Esophagus muscularis mucosa (tissue), 4 donors: ENCODE measurements around the gene ADCY3. TPM values are rescaled to one million over a fixed set of nuclear protein-coding genes. Genes with fewer than 3 reads are reported as not detected.

ENCODE experiments used
- DNase-seq: peaks from one replicate; pipeline ENCODE4 v3.0.0-alpha.2; 2017; ENCODE audit errors: extremely low spot score
- H3K27ac ChIP-seq, 4 donors: fragments of 200-600 bp; sonication (generic); replicated peaks in 1 of 4; 1 replicate in 3 of 4; 2 replicates in 1 of 4; pipeline ENCODE4 v1.5.1; 2016 to 2019; ENCODE audit warnings: mild to moderate bottlenecking in 1 of 4
- H3K27me3 ChIP-seq, 4 donors: fragments of 200-600 bp; sonication (generic); one replicate each; pipeline versions ENCODE4 v1.5.1 to v1.6.0; 2016 to 2019
- H3K36me3 ChIP-seq, 4 donors: fragments of 200-600 bp; sonication (generic); one replicate each; pipeline ENCODE4 v1.5.1; 2016 to 2019
- H3K4me1 ChIP-seq, 4 donors: fragments of 200-600 bp; sonication (generic); one replicate each; pipeline ENCODE4 v1.5.1; 2016 to 2019
- H3K4me3 ChIP-seq, 4 donors: fragments of 200-600 bp; sonication (generic); 1 replicate in 2 of 4; 2 replicates in 2 of 4; pipeline ENCODE4 v1.5.1; 2016 to 2019; ENCODE audit warnings: mild to moderate bottlenecking in 4 of 4, moderate library complexity in 1 of 4
- H3K9me3 ChIP-seq, 4 donors: fragments of 200-600 bp; sonication (generic); 1 replicate in 3 of 4; 2 replicates in 1 of 4; pipeline ENCODE4 v1.5.1; 2016 to 2019
- EP300 ChIP-seq: sonication (generic); formaldehyde crosslinking; IDR thresholded peaks from one replicate; pipeline ENCODE4 v1.6.1; 2017; ENCODE audit warnings: antibody characterized with exemption
- POLR2A ChIP-seq: fragments of 450-650 bp; IDR thresholded peaks from one replicate; pipeline ENCODE4 v1.6.1; 2017; ENCODE audit warnings: antibody characterized with exemption, moderate library complexity, mild to moderate bottlenecking, low read depth
- POLR2AphosphoS5 ChIP-seq, 2 donors: sonication (generic); formaldehyde crosslinking; IDR thresholded peaks; one replicate each; pipeline ENCODE4 v1.6.1; 2017; ENCODE audit warnings: antibody characterized with exemption in 2 of 2
- WGBS: methylation state at CpG from one replicate; pipeline ENCODE4 v1.1.5; 2018; 5-methylcytosine and 5-hydroxymethylcytosine counted together
- intact Hi-C: fragments of 100-400 bp; cut with DNase I; formaldehyde crosslinking; loops from one replicate; pipeline ENCODE4 v1.15.1; 2023
- total RNA-seq, 4 donors: library from RNA; depleted of rRNA; stranded (reverse); fragments of >200 nt; gene quantifications; one replicate each; pipeline versions ENCODE4 v1.1.0 to v1.2.1, GENCODE V29; 2016
- TF ChIP-seq, protein P1 (sequence below), 3 experiments: fragments of 200-600 bp in 2 of 3; fragments of 450-650 bp in 1 of 3; sonication (generic) in 2 of 3; IDR thresholded peaks; one replicate each; pipeline ENCODE4 v1.5.1; 2017 to 2019; ENCODE audit warnings: antibody characterized with exemption in 3 of 3, mild to moderate bottlenecking in 2 of 3, moderate library complexity in 1 of 3

ADCY3 gene
- total RNA-seq, 4 donors from 2014 or later = 21.2 to 70.6 (median 53.8) TPM

DNA sequence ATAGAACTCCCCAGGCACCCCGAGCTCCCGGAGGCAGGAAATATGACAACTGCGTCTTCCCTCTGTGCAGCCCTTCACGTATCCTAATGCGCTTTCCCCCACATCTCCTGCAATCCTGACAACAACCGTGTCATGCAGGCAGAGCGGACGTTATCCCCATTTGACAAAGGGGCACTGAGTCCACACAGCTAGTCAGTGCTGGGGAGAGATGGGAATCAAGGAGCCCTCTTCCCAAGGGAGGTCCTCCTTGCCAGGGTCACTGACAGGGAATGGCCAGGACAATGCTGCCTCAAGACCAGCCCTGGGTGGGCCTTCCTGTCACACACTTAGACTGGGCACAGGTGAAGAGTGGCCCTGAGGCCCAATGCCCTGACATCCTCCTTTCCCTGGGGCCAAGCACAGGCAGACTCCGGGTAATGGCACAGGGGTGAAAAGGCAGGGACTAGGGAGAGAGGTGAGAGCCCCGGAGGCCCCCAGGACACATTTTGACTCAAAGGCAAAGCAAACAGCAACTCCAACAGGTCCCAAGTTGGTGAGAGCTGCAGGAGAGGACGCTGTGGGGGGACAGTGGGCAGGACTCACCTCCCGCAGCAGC lies 2.2 kb downstream of the ADCY3 start:
- Histone ChIP-seq H3K36me3 (no peaks in the 10 kb centered on the region), H3K27ac (peak overlapping the region in 2 of 4 donors; percentile 7 to 70), H3K27me3 (no peaks in the 10 kb centered on the region), H3K9me3 (no peaks in the 10 kb centered on the region), H3K4me1 (peaks cover 3 to 57% (median 48%) of the 10 kb centered on the region in 4 donors), H3K4me3 (peak overlapping the region; percentile 68 to 95 (median 76))
- WGBS = 95% methylated on average over 12 of the region's 12 CpGs
- no peak for DNase-seq
- TF ChIP-seq POLR2A (no peak), EP300 (no peak), POLR2AphosphoS5 (IDR thresholded peaks at IDR 0.05) (no peak)
- TF ChIP-seq, protein P1, sequence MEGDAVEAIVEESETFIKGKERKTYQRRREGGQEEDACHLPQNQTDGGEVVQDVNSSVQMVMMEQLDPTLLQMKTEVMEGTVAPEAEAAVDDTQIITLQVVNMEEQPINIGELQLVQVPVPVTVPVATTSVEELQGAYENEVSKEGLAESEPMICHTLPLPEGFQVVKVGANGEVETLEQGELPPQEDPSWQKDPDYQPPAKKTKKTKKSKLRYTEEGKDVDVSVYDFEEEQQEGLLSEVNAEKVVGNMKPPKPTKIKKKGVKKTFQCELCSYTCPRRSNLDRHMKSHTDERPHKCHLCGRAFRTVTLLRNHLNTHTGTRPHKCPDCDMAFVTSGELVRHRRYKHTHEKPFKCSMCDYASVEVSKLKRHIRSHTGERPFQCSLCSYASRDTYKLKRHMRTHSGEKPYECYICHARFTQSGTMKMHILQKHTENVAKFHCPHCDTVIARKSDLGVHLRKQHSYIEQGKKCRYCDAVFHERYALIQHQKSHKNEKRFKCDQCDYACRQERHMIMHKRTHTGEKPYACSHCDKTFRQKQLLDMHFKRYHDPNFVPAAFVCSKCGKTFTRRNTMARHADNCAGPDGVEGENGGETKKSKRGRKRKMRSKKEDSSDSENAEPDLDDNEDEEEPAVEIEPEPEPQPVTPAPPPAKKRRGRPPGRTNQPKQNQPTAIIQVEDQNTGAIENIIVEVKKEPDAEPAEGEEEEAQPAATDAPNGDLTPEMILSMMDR (IDR thresholded peaks at IDR 0.05) = no peak
- intact Hi-C loops = no loop called here

DNA sequence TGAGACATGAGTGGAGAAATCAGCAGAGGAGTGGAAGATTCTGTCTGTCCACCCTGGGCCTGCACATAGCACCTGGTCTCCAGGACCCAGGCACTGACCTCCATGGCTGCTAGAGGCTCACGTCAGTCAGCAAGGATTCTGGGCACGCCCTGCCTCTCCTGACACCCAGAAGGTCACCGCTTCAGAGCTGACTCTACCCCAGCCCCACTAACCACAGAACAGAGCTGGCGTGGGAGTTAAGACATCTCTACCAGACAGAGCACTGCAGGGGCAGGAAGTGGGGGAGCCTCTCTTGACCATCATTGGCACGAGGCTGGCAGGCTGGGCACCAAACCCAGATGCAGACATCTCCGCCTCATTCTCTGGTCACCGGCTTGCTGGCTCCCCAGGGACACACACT lies 3.0 kb downstream of the ADCY3 start:
- intact Hi-C loops = no loop called here
- no peak for DNase-seq
- peaks cover 3 to 57% (median 49%) of the 10 kb centered on the region in 4 donors for H3K4me1 ChIP-seq
- TF ChIP-seq POLR2A = no peak
- TF ChIP-seq, protein P1 (IDR thresholded peaks at IDR 0.05) = no peak
- no peak for TF ChIP-seq EP300
- no peak for TF ChIP-seq POLR2AphosphoS5 (IDR thresholded peaks at IDR 0.05)
- peak overlapping the region; percentile 68 to 95 (median 76) for H3K4me3 ChIP-seq
- WGBS = no CpG with 5 or more reads among the region's 7 CpGs
- H3K36me3 ChIP-seq = no peaks in the 10 kb centered on the region
- H3K27ac ChIP-seq = peak overlapping the region in 3 of 4 donors; percentile 19 to 70 (median 20)
- H3K9me3 ChIP-seq = no peaks in the 10 kb centered on the region
- no peaks in the 10 kb centered on the region for H3K27me3 ChIP-seq

DNA sequence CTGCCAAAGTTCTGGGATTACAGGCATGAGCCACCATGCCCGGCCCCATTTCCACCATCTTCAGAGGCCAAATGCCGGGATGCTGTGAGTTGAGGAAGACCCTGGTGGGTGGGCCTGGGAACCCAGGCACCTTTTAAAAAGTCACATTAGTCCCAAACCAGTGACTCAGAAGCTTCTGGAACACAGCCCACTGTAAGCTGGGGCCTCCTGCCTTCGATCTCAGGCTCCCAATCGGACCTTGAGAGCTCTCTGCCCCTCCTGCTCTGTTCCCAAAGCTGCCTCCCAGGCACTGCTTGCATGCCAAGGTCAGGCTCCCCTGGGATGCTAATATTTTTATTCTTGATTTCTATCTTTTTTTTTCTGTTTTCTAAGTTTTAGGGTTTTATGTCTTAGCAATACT lies 4.2 kb downstream of the ADCY3 start:
- peak overlapping the region in 2 of 4 donors; percentile 6 to 28 for H3K27ac ChIP-seq
- peaks cover 0 to 3% (median 0%) of the 10 kb centered on the region in 4 donors for H3K36me3 ChIP-seq
- intact Hi-C loops = no loop called here
- TF ChIP-seq, protein P1 (IDR thresholded peaks at IDR 0.05) = no peak
- TF ChIP-seq POLR2A (no peak), POLR2AphosphoS5 (IDR thresholded peaks at IDR 0.05) (no peak), EP300 (no peak)
- no peak for DNase-seq
- H3K9me3 ChIP-seq = no peaks in the 10 kb centered on the region
- 82% methylated on average over 4 of the region's 4 CpGs for WGBS
- H3K27me3 ChIP-seq = no peaks in the 10 kb centered on the region
- peaks cover 3 to 52% (median 46%) of the 10 kb centered on the region in 4 donors for H3K4me1 ChIP-seq
- H3K4me3 ChIP-seq = peak overlapping the region in 2 of 4 donors; percentile 12 to 68

DNA sequence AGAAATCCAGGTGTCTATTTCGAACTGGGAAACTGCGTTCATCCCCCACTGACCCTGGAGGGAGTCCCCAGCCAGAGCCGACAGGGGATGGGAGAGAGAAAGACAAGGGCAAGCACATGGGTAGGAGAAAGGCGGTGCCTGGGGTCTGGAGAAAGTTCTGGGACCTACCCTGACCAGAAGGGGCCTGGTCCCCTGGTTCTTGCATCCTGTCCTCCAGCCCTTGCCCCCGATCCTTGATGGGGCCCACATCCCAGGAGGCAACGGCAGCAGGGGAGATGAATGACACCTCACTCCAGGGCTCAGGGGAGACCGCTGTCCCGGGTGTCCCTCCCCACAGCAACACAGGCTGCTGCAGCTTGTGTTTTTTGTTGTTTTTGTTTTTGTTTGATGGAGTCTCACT lies 4.9 kb downstream of the ADCY3 start:
- DNase-seq = no peak
- Histone ChIP-seq H3K4me1 (peaks cover 3 to 48% (median 42%) of the 10 kb centered on the region in 4 donors), H3K27ac (peak overlapping the region in 2 of 4 donors; percentile 6 to 28), H3K27me3 (no peaks in the 10 kb centered on the region), H3K36me3 (peaks cover 0 to 6% (median 0%) of the 10 kb centered on the region in 4 donors), H3K4me3 (peak overlapping the region in 1 of 4 donors; percentile 5), H3K9me3 (peaks cover 0 to under 1% (median 0%) of the 10 kb centered on the region in 4 donors)
- WGBS = 92% methylated on average over 5 of the region's 8 CpGs
- TF ChIP-seq, protein P1 (IDR thresholded peaks at IDR 0.05) = no peak
- TF ChIP-seq POLR2A (no peak), EP300 (no peak), POLR2AphosphoS5 (IDR thresholded peaks at IDR 0.05) (no peak)
- intact Hi-C loops = no loop called here

DNA sequence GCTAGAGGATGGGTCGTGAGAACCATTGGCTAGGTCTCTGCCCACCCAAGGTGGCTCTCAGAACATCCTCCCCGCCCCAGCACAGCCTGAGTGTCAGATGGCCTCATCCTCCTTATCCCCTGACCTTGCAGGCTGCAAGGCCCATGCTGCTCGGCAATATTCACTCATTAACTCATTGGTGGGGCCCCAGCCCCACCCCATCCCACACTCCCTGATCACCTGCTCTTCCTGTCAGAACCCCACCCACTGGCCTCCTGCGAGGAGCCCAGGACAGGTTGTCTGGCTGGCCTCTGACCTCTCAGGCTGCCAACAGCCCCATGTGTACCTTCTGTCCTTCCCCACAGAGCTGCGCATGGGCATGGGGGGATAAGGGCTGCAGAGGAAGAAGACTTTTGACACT lies 5.3 kb downstream of the ADCY3 start:
- H3K9me3 ChIP-seq = peaks cover 0 to 5% (median 0%) of the 10 kb centered on the region in 4 donors
- H3K4me3 ChIP-seq = no peak overlapping the region
- 87% methylated on average over 5 of the region's 5 CpGs for WGBS
- intact Hi-C loops = no loop called here
- peaks cover 3 to 48% (median 42%) of the 10 kb centered on the region in 4 donors for H3K4me1 ChIP-seq
- H3K36me3 ChIP-seq = peaks cover 0 to 10% (median 1%) of the 10 kb centered on the region in 4 donors
- H3K27me3 ChIP-seq = no peaks in the 10 kb centered on the region
- no peak for DNase-seq
- peak overlapping the region in 1 of 4 donors; percentile 23 for H3K27ac ChIP-seq
- TF ChIP-seq, protein P1 (IDR thresholded peaks at IDR 0.05) = no peak
- TF ChIP-seq EP300 (no peak), POLR2AphosphoS5 (IDR thresholded peaks at IDR 0.05) (no peak), POLR2A (no peak)
